KMS-11 (cell line): Measurements from ENCODE around the gene SLC12A5.

Source experiments
- H2AFZ ChIP-seq: fragments of 200-600 bp; sonication (generic); 2 replicates; pipeline ENCODE4 v1.6.1; 2016; ENCODE audit warnings: antibody characterized with exemption, mixed run types, low read depth
- H3K27ac ChIP-seq: fragments of 200-600 bp; sonication (generic); 2 replicates; pipeline ENCODE4 v1.6.1; 2016; ENCODE audit warnings: mild to moderate bottlenecking, mixed run types
- H3K27me3 ChIP-seq: fragments of 200-600 bp; sonication (generic); 2 replicates; pipeline ENCODE4 v1.6.1; 2017; ENCODE audit warnings: mild to moderate bottlenecking, low read depth, mixed run types, moderate library complexity; ENCODE audit not compliant: insufficient read depth
- H3K36me3 ChIP-seq: fragments of 200-600 bp; sonication (generic); 2 replicates; pipeline ENCODE4 v1.6.1; 2017; ENCODE audit warnings: mild to moderate bottlenecking, mixed run types; ENCODE audit not compliant: insufficient read depth
- H3K4me1 ChIP-seq: fragments of 200-600 bp; sonication (generic); 2 replicates; pipeline ENCODE4 v1.6.1; 2016; ENCODE audit warnings: mild to moderate bottlenecking, low read depth, mixed run types; ENCODE audit not compliant: poor library complexity, severe bottlenecking
- H3K4me2 ChIP-seq: fragments of 200-600 bp; sonication (generic); 2 replicates; pipeline ENCODE4 v1.7.0; 2016; ENCODE audit warnings: mild to moderate bottlenecking, mixed run types
- H3K4me3 ChIP-seq: fragments of 200-600 bp; sonication (generic); IDR thresholded peaks from 2 replicates; pipeline ENCODE4 v1.6.1; 2017; ENCODE audit warnings: low read depth, low read length, mixed read lengths; ENCODE audit not compliant: insufficient read depth
- H3K79me2 ChIP-seq: fragments of 200-600 bp; sonication (generic); 2 replicates; pipeline ENCODE4 v1.6.1; 2016; ENCODE audit warnings: low read depth, mixed run types; ENCODE audit not compliant: insufficient read depth
- H3K9ac ChIP-seq: fragments of 200-600 bp; sonication (generic); 2 replicates; pipeline ENCODE4 v1.6.1; 2016; ENCODE audit warnings: mild to moderate bottlenecking, mixed run types
- H4K20me1 ChIP-seq: fragments of 200-600 bp; sonication (generic); 2 replicates; pipeline ENCODE4 v1.6.1; 2016; ENCODE audit warnings: mild to moderate bottlenecking, mixed run types; ENCODE audit not compliant: insufficient read depth
- CTCF ChIP-seq: fragments of 200-600 bp; sonication (generic); conservative IDR thresholded peaks from 2 replicates; pipeline ENCODE4 v1.6.1; 2017; ENCODE audit warnings: low read depth, mild to moderate bottlenecking, antibody characterized with exemption, low read length, moderate library complexity, mixed read lengths

Gene SLC12A5

GRCh38 chr20:46025376-46025783, 3.6 kb upstream of the SLC12A5 start:
- Histone ChIP-seq H3K4me1 (peaks cover 9% of the 10 kb centered on the region), H3K36me3 (no peaks in the 10 kb centered on the region), H3K4me3 (no peak overlapping the region), H3K79me2 (no peaks in the 10 kb centered on the region), H2AFZ (no peak overlapping the region), H3K4me2 (no peak overlapping the region), H3K27me3 (peaks cover 39% of the 10 kb centered on the region; the same call in 1 of the 2 replicates), H3K9ac (no peak overlapping the region), H3K27ac (no peak overlapping the region), H4K20me1 (no peaks in the 10 kb centered on the region)
- no peak for TF ChIP-seq CTCF

GRCh38 chr20:46027245-46027853, 1.7 kb upstream of the SLC12A5 start:
- Histone ChIP-seq H3K27ac (no peak overlapping the region), H2AFZ (no peak overlapping the region), H3K4me3 (no peak overlapping the region), H3K27me3 (peaks cover 59% of the 10 kb centered on the region), H3K4me1 (no peaks in the 10 kb centered on the region), H3K79me2 (no peaks in the 10 kb centered on the region), H3K36me3 (no peaks in the 10 kb centered on the region), H3K9ac (no peak overlapping the region), H4K20me1 (no peaks in the 10 kb centered on the region), H3K4me2 (no peak overlapping the region)
- no peak for TF ChIP-seq CTCF

GRCh38 chr20:46028110-46028509, 905 bp upstream of the SLC12A5 start:
- Histone ChIP-seq H3K9ac (no peak overlapping the region), H4K20me1 (no peaks in the 10 kb centered on the region), H3K27me3 (peaks cover 67% of the 10 kb centered on the region), H2AFZ (no peak overlapping the region), H3K36me3 (no peaks in the 10 kb centered on the region), H3K4me1 (no peaks in the 10 kb centered on the region), H3K27ac (no peak overlapping the region), H3K79me2 (no peaks in the 10 kb centered on the region), H3K4me2 (no peak overlapping the region), H3K4me3 (no peak overlapping the region)
- TF ChIP-seq CTCF, result no peak

GRCh38 chr20:46030284-46031013, 1.4 kb downstream of the SLC12A5 start:
- no peak overlapping the region for H3K9ac ChIP-seq
- no peak overlapping the region for H3K27ac ChIP-seq
- no peaks in the 10 kb centered on the region for H4K20me1 ChIP-seq
- H3K27me3 ChIP-seq, result peaks cover 78% of the 10 kb centered on the region
- no peaks in the 10 kb centered on the region for H3K79me2 ChIP-seq
- no peak overlapping the region for H3K4me3 ChIP-seq
- no peak overlapping the region for H2AFZ ChIP-seq
- H3K4me2 ChIP-seq, result no peak overlapping the region
- H3K36me3 ChIP-seq, result no peaks in the 10 kb centered on the region
- no peak for TF ChIP-seq CTCF
- no peaks in the 10 kb centered on the region for H3K4me1 ChIP-seq
